IMR-90 (cell line): ENCODE results near the gene CHORDC1. TPM values are rescaled to one million over a fixed set of nuclear protein-coding genes. Genes with fewer than 3 reads are reported as not detected.
"Not testable (repeated sequence)": the region's sequence is repeated elsewhere in the genome, so short reads cannot be mapped to it uniquely, and the experiment has no call there.

ENCODE experiments used
- ATAC-seq: fragments of 200-7000 bp; cut with Tn5 transposase; 2 replicates; pipeline ENCODE4 v1.9.1; 2020; ENCODE audit warnings: low read depth, mild to moderate bottlenecking, moderate library complexity
- BruUV-seq: library from RNA; stranded (reverse); fragments of 400-500 nt; replicated peaks from 2 replicates; lab custom pipeline; 2021; lab: Mats Ljungman, UMichigan
- CTCF ChIA-PET: fragments of 300-600 bp; formaldehyde crosslinking; extraction: SDS; loops from one replicate; lab custom pipeline; 2021; ENCODE audit warnings: antibody characterized with exemption; lab: Yijun Ruan, JAX
- POLR2A ChIA-PET: fragments of 300-600 bp; sonication (Branson Sonifier 250); formaldehyde crosslinking; loops from one replicate; lab custom pipeline; 2022; ENCODE audit warnings: antibody characterized with exemption; ENCODE audit not compliant: unreplicated experiment; lab: Charles Lee
- DNase-seq: peaks from one replicate; pipeline ENCODE4 v3.0.0; 2013
- H2AFZ ChIP-seq: replicated peaks from 2 replicates; pipeline ENCODE3; 2013; ENCODE audit warnings: low read length, mild to moderate bottlenecking; ENCODE audit not compliant: poor library complexity
- H2AK5ac ChIP-seq: 2 replicates; pipeline ENCODE4 v1.6.1; 2013; ENCODE audit warnings: low read depth, low read length, inconsistent platforms
- H2AK9ac ChIP-seq: replicated peaks from 2 replicates; pipeline ENCODE3; 2013; ENCODE audit warnings: mild to moderate bottlenecking, low read depth, low read length, moderate library complexity; ENCODE audit not compliant: poor library complexity
- H2BK120ac ChIP-seq: 2 replicates; pipeline ENCODE4 v1.6.1; 2013; ENCODE audit warnings: low read depth, low read length, inconsistent platforms
- H2BK15ac ChIP-seq: 3 replicates; pipeline ENCODE4 v1.6.1; 2013; ENCODE audit warnings: low read depth, low read length, inconsistent platforms
- H2BK20ac ChIP-seq: 2 replicates; pipeline ENCODE4 v1.6.1; 2013; ENCODE audit warnings: low read depth, mild to moderate bottlenecking, inconsistent platforms, low read length, moderate library complexity
- H2BK5ac ChIP-seq: 2 replicates; pipeline ENCODE4 v1.6.1; 2013; ENCODE audit warnings: mild to moderate bottlenecking, low read depth, low read length, inconsistent platforms; ENCODE audit not compliant: poor library complexity, severe bottlenecking
- H3K14ac ChIP-seq: replicated peaks from 2 replicates; pipeline ENCODE4 v1.6.1; 2013; ENCODE audit warnings: low read depth, low read length, inconsistent platforms
- H3K18ac ChIP-seq: 2 replicates; pipeline ENCODE4 v1.6.1; 2013; ENCODE audit warnings: low read depth, low read length, control low read depth
- H3K23ac ChIP-seq: 2 replicates; pipeline ENCODE4 v1.6.1; 2013; ENCODE audit warnings: low read depth, low read length, inconsistent platforms
- H3K27ac ChIP-seq: 2 replicates; pipeline ENCODE4 v1.5.1; 2013; ENCODE audit warnings: mild to moderate bottlenecking, control low read depth, low read length; ENCODE audit not compliant: insufficient read depth
- H3K27me3 ChIP-seq: 2 replicates; pipeline ENCODE4 v1.6.1; 2013; ENCODE audit warnings: low read length; ENCODE audit not compliant: control insufficient read depth, insufficient read depth
- H3K36me3 ChIP-seq: 2 replicates; pipeline ENCODE4 v1.6.1; 2013; ENCODE audit warnings: low read length, mixed read lengths; ENCODE audit not compliant: control insufficient read depth, insufficient read depth
- H3K4ac ChIP-seq: 2 replicates; pipeline ENCODE4 v1.6.1; 2013; ENCODE audit warnings: low read depth, low read length, inconsistent platforms
- H3K4me1 ChIP-seq: 2 replicates; pipeline ENCODE4 v1.6.1; 2013; ENCODE audit warnings: low read length, mixed read lengths; ENCODE audit not compliant: control insufficient read depth, insufficient read depth
- H3K4me2 ChIP-seq: 2 replicates; pipeline ENCODE4 v1.6.1; 2013; ENCODE audit warnings: low read depth, mild to moderate bottlenecking, control low read depth, low read length, moderate library complexity
- H3K4me3 ChIP-seq: 2 replicates; pipeline ENCODE4 v1.5.1; 2013; ENCODE audit warnings: low read depth, mild to moderate bottlenecking, control low read depth, low read length, moderate library complexity; ENCODE audit not compliant: insufficient read depth
- H3K56ac ChIP-seq: 2 replicates; pipeline ENCODE4 v1.6.1; 2013; ENCODE audit warnings: low read length, inconsistent platforms; ENCODE audit not compliant: insufficient read depth; ENCODE audit errors: extremely low read depth
- H3K79me1 ChIP-seq, 2 experiments: 2 replicates each; pipeline ENCODE4 v1.6.1; 2013; ENCODE audit warnings: low read length in 2 of 2, inconsistent platforms in 1 of 2, low read depth in 1 of 2
- H3K9ac ChIP-seq: 2 replicates; pipeline ENCODE4 v1.6.1; 2013; ENCODE audit warnings: low read depth, low read length, control low read depth
- H3K9me1 ChIP-seq: 2 replicates; pipeline ENCODE4 v1.6.1; 2013; ENCODE audit warnings: low read length, inconsistent platforms; ENCODE audit not compliant: insufficient read depth
- H3K9me3 ChIP-seq: 2 replicates; pipeline ENCODE4 v1.6.1; 2013; ENCODE audit warnings: low read length; ENCODE audit not compliant: control insufficient read depth, insufficient read depth
- H4K20me1 ChIP-seq: 2 replicates; pipeline ENCODE4 v1.6.1; 2013; ENCODE audit warnings: low read length, inconsistent platforms; ENCODE audit not compliant: insufficient read depth
- H4K5ac ChIP-seq: 2 replicates; pipeline ENCODE4 v1.6.1; 2013; ENCODE audit warnings: mild to moderate bottlenecking, low read depth, low read length, control low read depth
- H4K8ac ChIP-seq, 2 experiments: 2 replicates each; pipeline ENCODE4 v1.6.1; 2013; ENCODE audit warnings: low read depth in 2 of 2, low read length in 2 of 2, control low read depth in 1 of 2, inconsistent platforms in 1 of 2
- H4K91ac ChIP-seq: 2 replicates; pipeline ENCODE4 v1.6.1; 2013; ENCODE audit warnings: low read depth, low read length, inconsistent platforms; ENCODE audit not compliant: insufficient read depth
- WGBS, 2 experiments: methylation state at CpG; one replicate each; pipeline versions ENCODE4 v1.1.5 to v1.1.7; 2013; ENCODE audit warnings: missing lambda C conversion rate in 2 of 2; ENCODE audit not compliant: insufficient read length in 1 of 2; ENCODE audit errors: extremely low coverage in 2 of 2; 5-methylcytosine and 5-hydroxymethylcytosine counted together
- dilution Hi-C: fragments of 300-500 bp; cut with HindIII; formaldehyde crosslinking; loops from one replicate; pipeline ENCODE4 v1.14.3; 2018; ENCODE audit warnings: low sequenced_read_pairs; ENCODE audit not compliant: unreplicated experiment
- in situ Hi-C: fragments of 300-500 bp; cut with MboI; formaldehyde crosslinking; loops from 3 replicates; pipeline ENCODE4 v1.14.3; 2019; ENCODE audit warnings: low sequenced_read_pairs, inconsistent platforms, mixed read lengths
- intact Hi-C: fragments of 100-400 bp; cut with micrococcal nuclease; formaldehyde crosslinking; loops from 2 replicates; pipeline ENCODE4 v1.10.0; 2022
- polyA plus RNA-seq, 3 experiments: library from polyadenylated mRNA; depleted of rRNA; stranded (reverse); fragments of >200 nt; gene quantifications; 2 replicates each; pipeline ENCODE4 v1.2.3, GENCODE V29; 2012; ENCODE audit warnings: low replicate concordance in 1 of 3
- total RNA-seq: library from RNA; depleted of rRNA; stranded (reverse); fragments of >200 nt; gene quantifications from 2 replicates; pipeline ENCODE4 v1.2.3, GENCODE V29; 2012

CHORDC1 gene
- total and polyA plus RNA-seq, 2 of the 4 experiments (the other 2 are of a cell fraction) = 26.9 to 51.4 TPM

DNA sequence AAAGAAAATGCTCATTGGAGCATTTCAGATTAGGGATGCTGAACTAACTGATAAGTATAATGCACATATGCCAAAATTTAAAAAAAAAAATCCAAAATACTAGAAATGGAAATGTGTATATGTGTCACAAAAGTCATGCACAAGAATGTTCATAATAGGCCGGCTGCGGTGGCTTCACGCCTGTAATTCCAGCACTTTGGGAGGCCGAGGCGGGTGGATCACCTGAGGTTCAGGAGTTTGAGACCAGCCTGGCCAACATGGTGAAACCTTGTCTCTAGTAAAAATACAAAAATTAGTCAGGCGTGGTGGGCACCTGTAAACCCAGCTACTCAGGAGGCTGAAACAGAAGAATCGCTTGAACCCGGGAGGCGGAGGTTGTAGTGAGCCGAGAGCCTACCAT is 14.9 kb downstream of the CHORDC1 start:
- H4K5ac ChIP-seq, intact Hi-C loops, H3K4me2 ChIP-seq, H2BK5ac ChIP-seq, DNase-seq, H3K14ac ChIP-seq, dilution Hi-C loops, H3K56ac ChIP-seq, H3K9ac ChIP-seq, H2AK9ac ChIP-seq, in situ Hi-C loops, H3K9me3 ChIP-seq, H4K91ac ChIP-seq, H3K4me1 ChIP-seq, H4K8ac ChIP-seq, H3K4ac ChIP-seq, H3K18ac ChIP-seq, H3K9me1 ChIP-seq, H2BK20ac ChIP-seq, H2BK15ac ChIP-seq, H3K27me3 ChIP-seq, POLR2A ChIA-PET, CTCF ChIA-PET, H3K23ac ChIP-seq, H2AFZ ChIP-seq, H3K27ac ChIP-seq, H4K20me1 ChIP-seq, H2AK5ac ChIP-seq, ATAC-seq, BruUV-seq, H3K4me3 ChIP-seq, H2BK120ac ChIP-seq: not testable (repeated sequence)
- WGBS, 2 experiments = 100% methylated on average over 1 of the region's 10 CpGs; no CpG with 5 or more reads in 1 of the 2 experiments
- Histone ChIP-seq H3K79me1 (peaks cover 11 to 13% of the 10 kb centered on the region in 2 experiments), H3K36me3 (peaks cover 15% of the 10 kb centered on the region)
